Common myeloid progenitor, CD34-positive (primary cell): Measurements from ENCODE around the gene SLC2A2. TPM values are rescaled to one million over a fixed set of nuclear protein-coding genes. Genes with fewer than 3 reads are reported as not detected.

Source experiments
- CTCF ChIA-PET: fragments of 350-600 bp; sonication (Branson Sonifier 250); formaldehyde crosslinking; loops from one replicate; lab custom pipeline; 2021; ENCODE audit warnings: antibody characterized with exemption; lab: Charles Lee
- POLR2A ChIA-PET: fragments of 350-600 bp; sonication (Branson Sonifier 250); formaldehyde crosslinking; loops from one replicate; lab custom pipeline; 2021; ENCODE audit warnings: antibody characterized with exemption; lab: Charles Lee
- DNase-seq, 3 donors: peaks; one replicate each; pipeline versions ENCODE4 v3.0.0 to v3.0.0-alpha.2; 2013
- H3K27ac ChIP-seq, 2 experiments: 1 replicate in 1 of 2; 2 replicates in 1 of 2; pipeline ENCODE4 v1.7.0; 2013; ENCODE audit warnings: inconsistent platforms in 2 of 2, low read length in 2 of 2, mild to moderate bottlenecking in 2 of 2, low read depth in 1 of 2, moderate library complexity in 1 of 2; ENCODE audit not compliant: severe bottlenecking in 2 of 2, insufficient read depth in 1 of 2, poor library complexity in 1 of 2
- H3K27me3 ChIP-seq, 5 experiments: replicated peaks in 2 of 5; 1 replicate in 3 of 5; 2 replicates in 2 of 5; pipeline versions ENCODE4 v1.6.1 to v1.7.0; 2013; ENCODE audit warnings: low read length in 4 of 5, mild to moderate bottlenecking in 2 of 5, moderate library complexity in 2 of 5, inconsistent platforms in 1 of 5; ENCODE audit not compliant: insufficient read depth in 5 of 5, control insufficient read depth in 4 of 5
- H3K36me3 ChIP-seq, 4 experiments: 1 replicate in 2 of 4; 2 replicates in 2 of 4; pipeline versions ENCODE4 v1.6.1 to v1.7.0; 2013; ENCODE audit warnings: low read length in 3 of 4, control low read depth in 1 of 4, mild to moderate bottlenecking in 1 of 4; ENCODE audit not compliant: control insufficient read depth in 4 of 4, insufficient read depth in 4 of 4
- H3K4me1 ChIP-seq, 4 experiments: 1 replicate in 3 of 4; 2 replicates in 1 of 4; pipeline versions ENCODE4 v1.6.1 to v1.7.1; 2013; ENCODE audit warnings: low read length in 3 of 4, mild to moderate bottlenecking in 3 of 4, control low read depth in 1 of 4, inconsistent platforms in 1 of 4, moderate library complexity in 1 of 4; ENCODE audit not compliant: control insufficient read depth in 4 of 4, insufficient read depth in 4 of 4; ENCODE audit errors: control extremely low read depth in 1 of 4
- H3K4me3 ChIP-seq, 7 experiments: 1 replicate in 4 of 7; 2 replicates in 3 of 7; pipeline versions ENCODE4 v1.5.1 to v1.7.0; 2013; ENCODE audit warnings: mild to moderate bottlenecking in 7 of 7, low read length in 6 of 7, moderate library complexity in 6 of 7, inconsistent platforms in 2 of 7, low read depth in 2 of 7, control low read depth in 1 of 7; ENCODE audit not compliant: insufficient read depth in 4 of 7, control insufficient read depth in 1 of 7; ENCODE audit errors: extremely low read depth in 1 of 7
- H3K9me3 ChIP-seq, 5 experiments: 1 replicate in 4 of 5; 2 replicates in 1 of 5; pipeline versions ENCODE4 v1.6.1 to v1.7.1; 2013; ENCODE audit warnings: low read length in 4 of 5, mild to moderate bottlenecking in 2 of 5, inconsistent platforms in 1 of 5, low read depth in 1 of 5, moderate library complexity in 1 of 5; ENCODE audit not compliant: control insufficient read depth in 4 of 5, insufficient read depth in 2 of 5; ENCODE audit errors: control extremely low read depth in 1 of 5
- WGBS: methylation state at CpG from one replicate; pipeline ENCODE4 v1.1.5; 2013; ENCODE audit not compliant: insufficient coverage; 5-methylcytosine and 5-hydroxymethylcytosine counted together
- polyA plus RNA-seq: library from polyadenylated mRNA; unstranded; fragments of 120-200 nt; gene quantifications from one replicate; pipeline ENCODE4 v1.2.1, GENCODE V29; 2013

Gene SLC2A2
- polyA plus RNA-seq = not detected

DNA sequence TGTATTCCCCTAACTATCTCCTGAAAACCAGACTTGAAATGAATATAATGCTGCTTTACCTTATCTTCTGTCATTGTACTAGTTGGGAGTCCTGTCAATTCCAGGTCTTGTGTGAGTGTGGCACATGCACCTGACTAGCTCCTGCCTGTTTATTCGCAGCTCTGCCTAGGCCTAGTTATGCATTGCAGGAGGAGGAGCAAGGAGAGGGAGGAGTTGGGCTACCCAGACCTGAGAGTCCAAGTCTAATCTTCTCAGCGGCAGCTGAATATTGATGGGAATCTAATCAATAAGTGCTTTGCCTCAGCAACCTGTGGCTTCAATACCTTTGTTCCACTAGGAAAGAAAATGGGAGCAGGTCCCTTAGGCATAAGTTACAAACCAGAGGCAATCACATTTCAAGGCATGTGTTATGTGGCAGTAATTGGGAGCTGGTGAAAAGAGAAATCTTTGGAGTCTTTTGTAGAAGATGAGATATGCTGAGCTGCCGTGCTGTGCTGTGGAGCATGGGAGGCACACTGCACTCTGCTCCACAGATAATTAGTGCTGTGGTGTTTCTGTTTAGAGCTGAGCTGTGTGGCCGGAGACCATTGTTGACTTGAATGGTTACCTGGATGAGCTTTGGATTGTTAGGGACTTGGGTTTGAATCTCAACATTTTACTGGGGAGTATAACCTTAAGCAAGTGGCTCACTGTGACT, at the start of gene SLC2A2:
SLC2A2 (minus strand) TSS at position 124 of the 697 bp plus-strand sequence; CDS start at position 74, 50 bp downstream.
- no peaks in the 10 kb centered on the region for H3K9me3 ChIP-seq
- ChIA-PET POLR2A (no interaction called here), CTCF (interaction anchor here (0.6 kb wide), 1 partner anchor 392 kb away, joined by 3 read pairs; no protein-coding TSS in a partner anchor)
- no peaks in the 10 kb centered on the region for H3K36me3 ChIP-seq
- H3K4me3 ChIP-seq = no peak within 1 kb of the TSS
- no peak within 1 kb of the TSS for H3K27ac ChIP-seq
- DNase-seq = no peak
- peaks cover 0 to 11% (median 8%) of the 10 kb centered on the region in 4 experiments for H3K4me1 ChIP-seq
- H3K27me3 ChIP-seq = peaks cover 0 to 25% (median 16%) of the 10 kb centered on the region in 5 experiments
- WGBS = 100% methylated on average over 4 of the region's 4 CpGs

DNA sequence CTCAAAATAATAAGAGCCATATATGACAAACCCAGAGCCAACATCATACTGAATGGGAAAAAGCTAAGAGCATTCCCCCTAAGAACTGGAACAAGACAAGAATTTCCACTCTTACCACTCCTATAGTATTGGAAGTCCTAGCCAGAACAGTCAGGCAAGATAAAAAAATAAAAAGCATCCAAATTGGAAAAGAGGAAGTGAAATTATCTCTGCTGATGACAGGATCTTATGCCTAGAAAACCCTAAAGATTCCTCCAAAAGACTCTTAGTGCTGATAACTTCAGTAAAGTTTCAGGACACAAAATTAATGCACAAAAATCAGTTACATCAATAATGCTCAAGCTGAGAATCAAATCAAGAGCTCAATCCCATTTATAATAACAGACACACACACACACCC, 45.9 kb upstream of the SLC2A2 start:
- Histone ChIP-seq H3K9me3 (no peaks in the 10 kb centered on the region), H3K27ac (no peak overlapping the region), H3K36me3 (peaks cover 0 to 35% (median 12%) of the 10 kb centered on the region in 4 experiments), H3K4me1 (no peaks in the 10 kb centered on the region), H3K27me3 (no peaks in the 10 kb centered on the region), H3K4me3 (no peak overlapping the region)
- CTCF ChIA-PET = interaction anchor here (1.0 to 1.1 kb wide), 3 partner anchors 10 to 22 kb away, joined by 3 read pairs; no protein-coding TSS in a partner anchor
- POLR2A ChIA-PET = interaction anchor here (0.6 kb wide), 1 partner anchor 929 kb away, joined by 3 read pairs; no protein-coding TSS in a partner anchor
- DNase-seq = no peak

DNA sequence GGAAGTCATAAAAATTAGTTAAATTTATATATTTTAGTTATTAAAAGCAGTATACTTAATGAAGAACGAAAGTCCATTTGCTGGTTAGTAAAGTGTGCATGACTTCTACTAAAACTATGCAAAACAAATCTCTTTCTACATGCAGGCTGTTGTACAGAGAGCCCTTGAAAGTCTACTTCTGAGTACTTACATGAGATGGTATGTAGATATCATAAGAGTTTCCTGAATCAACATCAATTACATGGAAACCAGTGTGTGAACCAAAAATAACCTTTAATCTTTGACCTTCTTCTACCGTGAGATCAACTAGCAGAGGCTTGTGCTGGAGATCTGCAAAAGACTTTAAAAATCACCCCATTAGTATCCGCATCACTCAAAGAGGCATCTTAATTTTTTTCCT, 42.1 kb upstream of the SLC2A2 start:
- Histone ChIP-seq H3K4me3 (no peak overlapping the region), H3K36me3 (peaks cover 6 to 57% (median 17%) of the 10 kb centered on the region in 4 experiments), H3K27me3 (no peaks in the 10 kb centered on the region), H3K9me3 (no peaks in the 10 kb centered on the region), H3K4me1 (no peaks in the 10 kb centered on the region), H3K27ac (no peak overlapping the region)
- CTCF ChIA-PET = no interaction called here
- 100% methylated on average over 1 of the region's 3 CpGs for WGBS
- POLR2A ChIA-PET = no interaction called here
- DNase-seq = no peak

DNA sequence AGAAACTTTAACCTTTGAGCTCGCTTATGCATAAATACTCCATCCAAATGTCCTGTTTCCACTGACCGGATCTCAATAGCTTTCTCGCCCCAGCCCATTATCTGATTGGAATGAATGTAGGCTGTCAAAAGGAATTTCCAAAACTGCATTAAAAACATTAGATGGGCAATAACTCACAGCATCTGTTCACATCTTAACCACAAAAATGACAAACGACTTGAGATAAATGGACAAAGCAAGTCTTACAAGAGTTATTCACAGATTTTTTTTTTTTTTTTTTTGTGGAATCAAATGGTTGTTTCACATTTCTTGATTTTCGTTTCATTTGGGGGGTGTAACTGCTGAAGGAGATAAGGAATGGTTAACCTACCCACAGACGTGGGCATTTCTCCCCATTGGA, 39.7 kb upstream of the SLC2A2 start:
- 100% methylated on average over 2 of the region's 6 CpGs for WGBS

DNA sequence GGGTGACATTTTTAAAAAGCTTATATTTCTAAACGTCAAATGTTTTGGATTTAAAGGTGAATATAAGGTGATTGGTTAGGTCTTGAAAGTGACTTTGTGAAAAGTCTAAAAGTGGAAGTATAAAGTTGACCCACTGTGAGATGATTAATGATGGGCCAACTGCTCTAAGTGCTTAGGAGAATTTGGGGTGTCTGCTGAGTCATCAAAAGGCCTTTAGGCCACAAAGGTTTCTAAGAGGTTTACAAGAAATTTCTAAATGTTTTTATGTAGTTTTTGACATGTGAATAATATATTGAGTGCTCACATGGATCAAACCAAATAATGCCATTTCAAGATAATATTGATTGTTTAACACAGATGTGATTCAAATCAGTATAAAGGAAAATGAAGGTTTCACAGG, 39.2 kb upstream of the SLC2A2 start:
- Histone ChIP-seq H3K27ac (no peak overlapping the region), H3K27me3 (no peaks in the 10 kb centered on the region), H3K9me3 (no peaks in the 10 kb centered on the region), H3K4me1 (no peaks in the 10 kb centered on the region), H3K36me3 (peaks cover 6 to 64% (median 16%) of the 10 kb centered on the region in 4 experiments), H3K4me3 (no peak overlapping the region)
- DNase-seq = peak in 2 of 3 donors; percentile 6 to 19
- ChIA-PET POLR2A (no interaction called here), CTCF (no interaction called here)
- 94% methylated on average over 1 of the region's 1 CpG for WGBS

More for the DNA sequence above, 39.7 kb upstream of the SLC2A2 start:
- H3K36me3 ChIP-seq = peaks cover 6 to 64% (median 16%) of the 10 kb centered on the region in 4 experiments
- no peak overlapping the region for H3K4me3 ChIP-seq
- H3K27me3 ChIP-seq = no peaks in the 10 kb centered on the region
- DNase-seq = no peak
- ChIA-PET CTCF (interaction anchor here (1.5 kb wide), 1 partner anchor 52 kb away, joined by 3 read pairs; no protein-coding TSS in a partner anchor), POLR2A (no interaction called here)
- H3K4me1 ChIP-seq = no peaks in the 10 kb centered on the region
- H3K27ac ChIP-seq = no peak overlapping the region
- H3K9me3 ChIP-seq = no peaks in the 10 kb centered on the region

DNA sequence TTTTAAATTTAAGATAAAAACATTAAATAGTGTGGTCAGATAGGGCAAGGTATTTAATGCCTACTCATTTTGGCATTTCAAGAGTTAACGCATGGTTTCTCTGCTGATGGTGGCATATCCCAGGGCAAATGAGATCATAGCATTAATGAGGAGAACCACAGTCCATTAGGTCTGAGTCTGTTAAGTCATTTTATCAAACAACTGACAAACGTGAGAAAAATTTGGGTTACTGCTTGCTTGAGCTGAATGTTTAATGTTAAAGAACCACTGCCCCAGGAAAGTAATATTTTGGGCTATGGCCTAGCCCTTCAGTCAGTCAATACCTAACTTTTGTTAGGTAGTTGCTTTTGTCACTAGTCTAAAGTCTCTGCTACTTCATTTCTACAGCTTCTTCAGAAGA, 37.9 kb upstream of the SLC2A2 start:
- ChIA-PET POLR2A (no interaction called here), CTCF (no interaction called here)
- Histone ChIP-seq H3K4me3 (no peak overlapping the region), H3K36me3 (peaks cover 6 to 52% (median 10%) of the 10 kb centered on the region in 4 experiments), H3K27me3 (no peaks in the 10 kb centered on the region), H3K4me1 (no peaks in the 10 kb centered on the region), H3K27ac (no peak overlapping the region), H3K9me3 (no peaks in the 10 kb centered on the region)
- no peak for DNase-seq
- 92% methylated on average over 2 of the region's 2 CpGs for WGBS

DNA sequence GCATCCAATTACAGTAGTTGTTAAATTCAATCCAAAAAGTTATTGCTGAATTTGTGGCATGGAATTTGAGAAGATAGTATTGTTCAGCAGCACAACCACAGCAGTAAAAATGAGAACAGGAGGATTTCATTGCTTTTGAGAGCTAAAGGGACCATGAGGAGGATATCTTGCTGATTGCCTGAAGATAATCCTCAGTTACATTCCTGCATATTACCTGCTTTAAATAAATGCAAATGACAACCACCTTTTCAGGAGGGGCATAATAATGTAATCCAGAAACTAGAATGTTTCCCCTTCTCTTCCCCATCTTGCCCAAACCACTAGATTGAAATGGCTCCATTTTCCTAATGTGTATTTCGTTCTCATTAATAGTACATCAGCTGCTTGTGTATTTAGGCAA, 35.2 kb upstream of the SLC2A2 start:
- H3K27ac ChIP-seq = no peak overlapping the region
- H3K4me1 ChIP-seq = no peaks in the 10 kb centered on the region
- H3K27me3 ChIP-seq = no peaks in the 10 kb centered on the region
- no peak overlapping the region for H3K4me3 ChIP-seq
- CTCF ChIA-PET = interaction anchor here (1.6 kb wide), 2 partner anchors 10 to 13 kb away, joined by 4 to 7 read pairs; no protein-coding TSS in a partner anchor
- POLR2A ChIA-PET = no interaction called here
- no peak for DNase-seq
- peaks cover 6 to 38% (median 9%) of the 10 kb centered on the region in 4 experiments for H3K36me3 ChIP-seq
- no peaks in the 10 kb centered on the region for H3K9me3 ChIP-seq
- no CpG with 5 or more reads among the region's 1 CpG for WGBS
